ENCODE data around the gene AGBL1. TPM values are rescaled to one million over a fixed set of nuclear protein-coding genes. Genes with fewer than 3 reads are reported as not detected.

AGBL1 gene
- total RNA-seq, 6 experiments from 2014 or later = not detected

- Mint-ChIP-seq H3K27me3 (ENCODE audit: insufficient read depth) (peaks cover 1% of the 10 kb centered on the region; the same call in 1 of the 2 replicates), H3K4me3 (no peak overlapping the region), H3K9me3 (peaks cover 44% of the 10 kb centered on the region), H3K4me1 (ENCODE audit: low read depth) (no peaks in the 10 kb centered on the region), H3K27ac (no peak overlapping the region), H3K36me3 (ENCODE audit: low read depth) (no peaks in the 10 kb centered on the region)
- no peak for DNase-seq
- no peak for TF ChIP-seq CTCF (IDR thresholded peaks at IDR 0.05)
These were observed 232.8 kb downstream of the AGBL1 start for GRCh38 chr15:86312486-86312885.

- H3K4me1 Mint-ChIP-seq (ENCODE audit: low read depth) = no peaks in the 10 kb centered on the region
- H3K36me3 Mint-ChIP-seq (ENCODE audit: low read depth) = no peaks in the 10 kb centered on the region
- no peak for DNase-seq
- H3K9me3 Mint-ChIP-seq = peaks cover 42% of the 10 kb centered on the region
- H3K27me3 Mint-ChIP-seq (ENCODE audit: insufficient read depth) = peaks cover 1% of the 10 kb centered on the region; the same call in 1 of the 2 replicates
- TF ChIP-seq CTCF (IDR thresholded peaks at IDR 0.05) = no peak
- H3K4me3 Mint-ChIP-seq = no peak overlapping the region
- H3K27ac Mint-ChIP-seq = no peak overlapping the region
These were observed 236.5 kb downstream of the AGBL1 start for GRCh38 chr15:86316216-86316615.

GRCh38 chr15:86316726-86317383 lies 237.2 kb downstream of the AGBL1 start:
- DNase-seq = no peak
- Mint-ChIP-seq H3K27me3 (ENCODE audit: insufficient read depth) (peaks cover 1% of the 10 kb centered on the region; the same call in 1 of the 2 replicates), H3K4me3 (no peak overlapping the region), H3K36me3 (ENCODE audit: low read depth) (no peaks in the 10 kb centered on the region), H3K9me3 (peaks cover 36% of the 10 kb centered on the region), H3K27ac (no peak overlapping the region), H3K4me1 (ENCODE audit: low read depth) (no peaks in the 10 kb centered on the region)
- TF ChIP-seq CTCF (IDR thresholded peaks at IDR 0.05) = no peak

GRCh38 chr15:86317384-86317740 lies 237.7 kb downstream of the AGBL1 start:
- H3K4me1 Mint-ChIP-seq (ENCODE audit: low read depth) = no peaks in the 10 kb centered on the region
- TF ChIP-seq CTCF (IDR thresholded peaks at IDR 0.05) = no peak
- H3K9me3 Mint-ChIP-seq = peaks cover 31% of the 10 kb centered on the region
- no peaks in the 10 kb centered on the region for H3K36me3 Mint-ChIP-seq (ENCODE audit: low read depth)
- DNase-seq = no peak
- H3K27ac Mint-ChIP-seq = no peak overlapping the region
- H3K27me3 Mint-ChIP-seq (ENCODE audit: insufficient read depth) = peaks cover 1% of the 10 kb centered on the region; the same call in 1 of the 2 replicates
- H3K4me3 Mint-ChIP-seq = no peak overlapping the region

- Mint-ChIP-seq H3K27me3 (ENCODE audit: insufficient read depth) (no peaks in the 10 kb centered on the region), H3K36me3 (ENCODE audit: low read depth) (no peaks in the 10 kb centered on the region), H3K4me1 (ENCODE audit: low read depth) (no peaks in the 10 kb centered on the region), H3K27ac (no peak overlapping the region), H3K4me3 (no peak overlapping the region), H3K9me3 (peaks cover 52% of the 10 kb centered on the region)
- no peak for TF ChIP-seq CTCF (IDR thresholded peaks at IDR 0.05)
- DNase-seq = no peak
These were observed 243.0 kb downstream of the AGBL1 start for GRCh38 chr15:86322629-86323028.

Data from HFFc6 (cell line).